ENCODE results near the gene COL18A1. TPM values are rescaled to one million over a fixed set of nuclear protein-coding genes. Genes with fewer than 3 reads are reported as not detected.

The COL18A1 gene
- total RNA-seq, 2 donors from 2014 or later: 56.2 to 229 TPM

DNA sequence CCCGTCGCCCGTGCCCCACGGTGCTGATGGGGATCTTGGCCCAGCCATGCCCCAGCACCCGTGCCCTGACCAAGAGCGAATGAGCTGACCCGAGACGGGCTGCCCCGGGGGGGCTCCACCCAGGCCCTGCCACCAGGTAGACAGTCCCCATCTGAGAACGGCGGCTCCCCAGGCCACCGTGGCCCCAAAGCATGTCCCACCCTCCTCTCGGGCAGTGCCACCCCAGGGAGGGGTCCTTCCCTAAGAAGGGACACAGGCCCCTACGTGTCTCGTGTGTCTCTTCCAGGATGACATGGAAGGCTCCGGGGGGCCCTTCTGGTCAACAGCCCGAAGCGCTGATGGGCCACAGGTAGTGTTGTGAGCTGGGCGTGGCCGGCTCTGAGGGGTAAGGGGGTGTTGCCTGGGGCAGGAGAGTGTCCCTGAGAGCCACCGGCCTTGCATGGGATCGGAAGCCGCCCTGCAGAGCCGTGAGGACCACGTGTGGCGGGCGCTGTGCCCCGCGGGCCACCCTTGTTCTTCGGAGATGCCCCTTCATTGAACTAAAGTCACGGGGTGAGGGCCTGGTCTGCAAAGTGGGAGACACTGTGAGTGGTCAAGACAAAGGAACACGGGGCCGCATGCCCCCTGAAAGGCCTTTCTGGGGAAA, 82.3 kb downstream of the COL18A1 start:
- peaks cover 0 to under 1% of the 10 kb centered on the region in 2 donors for H3K36me3 ChIP-seq

DNA sequence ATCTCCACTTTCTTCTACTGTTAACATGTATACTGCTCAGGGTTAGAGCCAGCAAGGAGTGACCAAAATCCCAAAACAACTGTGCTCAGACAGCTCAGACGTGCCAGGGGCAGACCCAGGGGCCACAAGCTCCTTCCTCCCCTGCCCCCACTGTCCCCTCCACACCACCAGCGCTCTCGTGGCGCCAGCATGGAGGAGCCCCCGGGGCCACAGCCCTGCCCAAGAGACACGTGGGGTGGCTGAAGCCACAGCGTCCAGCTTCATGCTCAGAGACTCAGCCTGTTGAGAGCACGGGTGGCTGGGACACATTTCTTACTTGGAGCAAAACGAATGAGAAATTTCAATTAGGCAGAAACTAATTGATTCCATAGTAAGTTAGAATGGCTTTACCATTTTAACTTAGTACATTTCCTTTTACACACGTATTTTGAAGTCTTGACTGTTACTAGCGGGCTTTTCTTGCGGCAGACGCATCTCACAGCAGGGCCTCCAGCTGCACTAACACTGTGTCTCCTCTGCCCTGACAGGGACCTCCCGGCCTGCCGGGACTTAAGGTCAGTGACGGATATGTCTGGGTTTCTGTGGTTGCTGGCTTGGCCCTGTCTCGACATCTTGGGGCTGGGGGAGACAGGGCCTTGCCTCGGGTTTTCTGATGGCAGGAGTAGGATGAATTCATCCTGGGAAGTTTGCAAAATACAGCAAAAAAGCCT, 83.1 kb downstream of the COL18A1 start:
- 87% methylated on average over 18 of the region's 18 CpGs for WGBS
- no peak for TF ChIP-seq POLR2AphosphoS5 (IDR thresholded peaks at IDR 0.05)
- TF ChIP-seq, protein P1, sequence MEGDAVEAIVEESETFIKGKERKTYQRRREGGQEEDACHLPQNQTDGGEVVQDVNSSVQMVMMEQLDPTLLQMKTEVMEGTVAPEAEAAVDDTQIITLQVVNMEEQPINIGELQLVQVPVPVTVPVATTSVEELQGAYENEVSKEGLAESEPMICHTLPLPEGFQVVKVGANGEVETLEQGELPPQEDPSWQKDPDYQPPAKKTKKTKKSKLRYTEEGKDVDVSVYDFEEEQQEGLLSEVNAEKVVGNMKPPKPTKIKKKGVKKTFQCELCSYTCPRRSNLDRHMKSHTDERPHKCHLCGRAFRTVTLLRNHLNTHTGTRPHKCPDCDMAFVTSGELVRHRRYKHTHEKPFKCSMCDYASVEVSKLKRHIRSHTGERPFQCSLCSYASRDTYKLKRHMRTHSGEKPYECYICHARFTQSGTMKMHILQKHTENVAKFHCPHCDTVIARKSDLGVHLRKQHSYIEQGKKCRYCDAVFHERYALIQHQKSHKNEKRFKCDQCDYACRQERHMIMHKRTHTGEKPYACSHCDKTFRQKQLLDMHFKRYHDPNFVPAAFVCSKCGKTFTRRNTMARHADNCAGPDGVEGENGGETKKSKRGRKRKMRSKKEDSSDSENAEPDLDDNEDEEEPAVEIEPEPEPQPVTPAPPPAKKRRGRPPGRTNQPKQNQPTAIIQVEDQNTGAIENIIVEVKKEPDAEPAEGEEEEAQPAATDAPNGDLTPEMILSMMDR (IDR thresholded peaks at IDR 0.05): no peak
- TF ChIP-seq POLR2A (IDR thresholded peaks at IDR 0.05): no peak
- no peaks in the 10 kb centered on the region for H3K36me3 ChIP-seq

More for the DNA sequence above, 82.3 kb downstream of the COL18A1 start:
- Histone ChIP-seq H3K9me3 (no peaks in the 10 kb centered on the region), H3K4me1 (replicated peaks) (no peaks in the 10 kb centered on the region), H3K27ac (no peak overlapping the region), H3K4me3 (no peak overlapping the region), H3K27me3 (replicated peaks; ENCODE audit: insufficient read depth) (no peaks in the 10 kb centered on the region)
- 96% methylated on average over 22 of the region's 33 CpGs for WGBS
- no peak for DNase-seq (ENCODE audit: low spot score)
- TF ChIP-seq POLR2AphosphoS5 (IDR thresholded peaks at IDR 0.05) (no peak), POLR2A (IDR thresholded peaks at IDR 0.05) (no peak)
- TF ChIP-seq, protein P1 (IDR thresholded peaks at IDR 0.05): no peak
- intact Hi-C loops (cut with DNase I): no loop called here

DNA sequence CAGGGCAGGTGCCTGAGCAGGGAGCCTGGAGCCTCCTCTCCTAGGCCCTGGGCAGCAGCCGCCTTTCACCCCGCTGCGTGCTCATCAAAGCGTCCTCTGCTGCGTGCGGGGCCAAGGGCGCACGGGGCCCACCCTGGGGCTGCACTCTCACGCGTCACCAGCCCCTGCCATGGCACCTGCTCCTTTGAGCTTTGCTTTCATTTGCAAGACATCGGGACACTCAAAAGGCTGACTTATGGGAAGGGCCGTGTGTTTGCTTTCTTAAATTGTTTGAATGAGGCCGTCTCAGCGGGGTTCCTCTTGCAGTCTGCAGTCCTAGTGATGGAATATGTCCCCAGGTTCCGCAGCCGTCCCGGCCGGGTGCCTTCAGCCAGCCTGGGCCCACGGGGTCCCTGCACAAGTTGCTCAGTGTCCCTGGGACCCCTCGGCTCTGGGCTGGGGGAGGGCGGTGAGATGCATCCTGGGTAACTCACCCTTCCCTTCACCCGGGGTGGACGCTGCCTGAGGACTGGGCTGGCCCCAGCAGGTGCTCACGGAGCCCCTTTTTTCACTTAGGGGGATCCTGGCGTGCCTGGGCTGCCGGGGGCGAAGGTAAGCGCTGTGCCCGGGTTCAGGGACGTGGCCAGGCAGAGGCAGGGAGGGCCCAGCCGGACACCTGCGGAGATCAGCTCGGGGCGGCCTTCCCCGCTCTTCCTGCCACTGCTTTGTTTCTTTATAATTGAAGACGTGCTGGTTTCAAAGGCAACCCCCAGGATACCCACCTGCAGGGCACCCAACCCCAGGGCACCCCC, 84.2 kb downstream of the COL18A1 start:
- H3K4me3 ChIP-seq: no peak overlapping the region
- no peak overlapping the region for H3K27ac ChIP-seq
- no peak for TF ChIP-seq POLR2A (IDR thresholded peaks at IDR 0.05)
- TF ChIP-seq, protein P1 (IDR thresholded peaks at IDR 0.05): no peak
- H3K4me1 ChIP-seq (replicated peaks): no peaks in the 10 kb centered on the region
- WGBS: 86% methylated on average over 36 of the region's 36 CpGs
- no peaks in the 10 kb centered on the region for H3K9me3 ChIP-seq
- no peaks in the 10 kb centered on the region for H3K27me3 ChIP-seq (replicated peaks; ENCODE audit: insufficient read depth)
- no peak for DNase-seq (ENCODE audit: low spot score)
- intact Hi-C loops (cut with DNase I): no loop called here
- H3K36me3 ChIP-seq: no peaks in the 10 kb centered on the region

More for the DNA sequence above, 83.1 kb downstream of the COL18A1 start:
- intact Hi-C loops (cut with DNase I): no loop called here
- Histone ChIP-seq H3K9me3 (no peaks in the 10 kb centered on the region), H3K27me3 (replicated peaks; ENCODE audit: insufficient read depth) (no peaks in the 10 kb centered on the region), H3K4me1 (replicated peaks) (no peaks in the 10 kb centered on the region), H3K27ac (no peak overlapping the region), H3K4me3 (no peak overlapping the region)
- no peak for DNase-seq (ENCODE audit: low spot score)

DNA sequence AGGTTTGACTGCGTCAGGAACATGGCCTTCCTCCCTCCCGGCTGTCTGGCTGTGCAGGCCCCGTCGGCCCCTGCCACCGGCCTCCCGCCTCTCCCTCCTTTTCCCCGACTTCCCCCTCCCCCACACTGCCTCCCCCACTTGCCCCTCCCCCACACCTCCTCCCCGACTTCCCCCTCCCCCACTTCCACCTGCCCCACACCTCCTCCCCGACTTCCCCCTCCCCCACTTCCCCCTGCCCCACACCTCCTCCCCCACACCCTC, 84.7 kb downstream of the COL18A1 start:
- Histone ChIP-seq H3K4me1 (replicated peaks) (no peaks in the 10 kb centered on the region), H3K4me3 (no peak overlapping the region), H3K36me3 (no peaks in the 10 kb centered on the region), H3K9me3 (no peaks in the 10 kb centered on the region), H3K27ac (no peak overlapping the region), H3K27me3 (replicated peaks; ENCODE audit: insufficient read depth) (no peaks in the 10 kb centered on the region)
- TF ChIP-seq, protein P1 (IDR thresholded peaks at IDR 0.05): no peak
- TF ChIP-seq POLR2AphosphoS5 (IDR thresholded peaks at IDR 0.05) (no peak), POLR2A (IDR thresholded peaks at IDR 0.05) (no peak)
- intact Hi-C loops (cut with DNase I): no loop called here
- DNase-seq (ENCODE audit: low spot score): no peak
- WGBS: 60% methylated on average over 8 of the region's 9 CpGs
